Measurements from ENCODE around the gene FAN1. TPM values are rescaled to one million over a fixed set of nuclear protein-coding genes. Genes with fewer than 3 reads are reported as not detected.
A peak's percentile ranks its signal among the peaks of the same experiment; 100 is the strongest.

FAN1 gene
- total and polyA plus RNA-seq, 2 of the 13 experiments (the other 11 are each of a cell fraction or from before 2014, with no cell fraction given), result 10.8 to 20.1 TPM

GRCh38 chr15:30903497-30904187, at the start of gene FAN1 (continued):
- peak; percentile 65; the same call in 1 of the 2 replicates for TF ChIP-seq KDM4B (CRISPR knock-in tag; IDR thresholded peaks at IDR 0.05)
- peak; percentile 91 for TF ChIP-seq RFXAP (CRISPR knock-in tag; IDR thresholded peaks at IDR 0.05; ENCODE audit: borderline replicate concordance)
- peak; percentile 85; the same call in 1 of the 2 replicates for TF ChIP-seq ZNF225 (CRISPR knock-in tag; IDR thresholded peaks at IDR 0.05)
- peak; percentile 53; the same call in 1 of the 2 replicates for TF ChIP-seq FOXJ3 (CRISPR knock-in tag; IDR thresholded peaks at IDR 0.05; ENCODE audit: borderline replicate concordance)
- TF ChIP-seq ZBTB8A (CRISPR knock-in tag; IDR thresholded peaks at IDR 0.05; ENCODE audit: borderline replicate concordance, low read depth), result 0 out of 2 replicates have a peak, but pooled peaks have one; percentile 28
- TF ChIP-seq ZMYM2 (CRISPR knock-in tag; IDR thresholded peaks at IDR 0.05), result peak; percentile 49; the same call in 1 of the 2 replicates
- no peak for TF ChIP-seq JDP2 (CRISPR knock-in tag; IDR thresholded peaks at IDR 0.05; ENCODE audit: borderline replicate concordance)
- TF ChIP-seq HOXD1 (CRISPR knock-in tag; IDR thresholded peaks at IDR 0.05), result peak; percentile 86
- no peak for TF ChIP-seq NKX3-1 (CRISPR knock-in tag; IDR thresholded peaks at IDR 0.05)
- TF ChIP-seq, protein P1, sequence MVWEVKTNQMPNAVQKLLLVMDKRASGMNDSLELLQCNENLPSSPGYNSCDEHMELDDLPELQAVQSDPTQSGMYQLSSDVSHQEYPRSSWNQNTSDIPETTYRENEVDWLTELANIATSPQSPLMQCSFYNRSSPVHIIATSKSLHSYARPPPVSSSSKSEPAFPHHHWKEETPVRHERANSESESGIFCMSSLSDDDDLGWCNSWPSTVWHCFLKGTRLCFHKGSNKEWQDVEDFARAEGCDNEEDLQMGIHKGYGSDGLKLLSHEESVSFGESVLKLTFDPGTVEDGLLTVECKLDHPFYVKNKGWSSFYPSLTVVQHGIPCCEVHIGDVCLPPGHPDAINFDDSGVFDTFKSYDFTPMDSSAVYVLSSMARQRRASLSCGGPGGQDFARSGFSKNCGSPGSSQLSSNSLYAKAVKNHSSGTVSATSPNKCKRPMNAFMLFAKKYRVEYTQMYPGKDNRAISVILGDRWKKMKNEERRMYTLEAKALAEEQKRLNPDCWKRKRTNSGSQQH (CRISPR knock-in tag; IDR thresholded peaks at IDR 0.05; ENCODE audit: low read depth), result peak; percentile 85
- TF ChIP-seq, protein P2, sequence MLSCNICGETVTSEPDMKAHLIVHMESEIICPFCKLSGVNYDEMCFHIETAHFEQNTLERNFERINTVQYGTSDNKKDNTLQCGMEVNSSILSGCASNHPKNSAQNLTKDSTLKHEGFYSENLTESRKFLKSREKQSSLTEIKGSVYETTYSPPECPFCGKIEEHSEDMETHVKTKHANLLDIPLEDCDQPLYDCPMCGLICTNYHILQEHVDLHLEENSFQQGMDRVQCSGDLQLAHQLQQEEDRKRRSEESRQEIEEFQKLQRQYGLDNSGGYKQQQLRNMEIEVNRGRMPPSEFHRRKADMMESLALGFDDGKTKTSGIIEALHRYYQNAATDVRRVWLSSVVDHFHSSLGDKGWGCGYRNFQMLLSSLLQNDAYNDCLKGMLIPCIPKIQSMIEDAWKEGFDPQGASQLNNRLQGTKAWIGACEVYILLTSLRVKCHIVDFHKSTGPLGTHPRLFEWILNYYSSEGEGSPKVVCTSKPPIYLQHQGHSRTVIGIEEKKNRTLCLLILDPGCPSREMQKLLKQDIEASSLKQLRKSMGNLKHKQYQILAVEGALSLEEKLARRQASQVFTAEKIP (CRISPR knock-in tag; IDR thresholded peaks at IDR 0.05; ENCODE audit: borderline replicate concordance), result no peak
- no peak for TF ChIP-seq ATAD3A (CRISPR knock-in tag; IDR thresholded peaks at IDR 0.05)
- 0 out of 2 replicates have a peak, but pooled peaks have one; percentile 74 for TF ChIP-seq BRCA1 (CRISPR knock-in tag; IDR thresholded peaks at IDR 0.05)
- 0 out of 2 replicates have a peak, but pooled peaks have one; percentile 37 for TF ChIP-seq ZNF614 (CRISPR knock-in tag; IDR thresholded peaks at IDR 0.05; ENCODE audit: borderline replicate concordance)
- TF ChIP-seq PRDM4 (CRISPR knock-in tag; IDR thresholded peaks at IDR 0.05; ENCODE audit: borderline replicate concordance), result no peak
- TF ChIP-seq WIZ (CRISPR knock-in tag; IDR thresholded peaks at IDR 0.05), result peak; percentile 79; the same call in 1 of the 2 replicates
- no peak for TF ChIP-seq U2AF1 (optimal IDR thresholded peaks at IDR 0.05; ENCODE audit: low read depth, low read length)
- TF ChIP-seq FOXO1 (CRISPR knock-in tag; IDR thresholded peaks at IDR 0.05), result no peak; the same call in 1 of the 2 replicates
- no peak for TF ChIP-seq RBAK (CRISPR knock-in tag; IDR thresholded peaks at IDR 0.05)
- TF ChIP-seq ZNF331 (CRISPR knock-in tag; IDR thresholded peaks at IDR 0.05), result peak; percentile 94
- peak; percentile 87 for TF ChIP-seq ZFP37 (CRISPR knock-in tag; IDR thresholded peaks at IDR 0.05; ENCODE audit: borderline replicate concordance)
- no peak for TF ChIP-seq CEBPG (CRISPR knock-in tag; IDR thresholded peaks at IDR 0.05)
- TF ChIP-seq ZNF562 (CRISPR knock-in tag; IDR thresholded peaks at IDR 0.05; ENCODE audit: borderline replicate concordance), result no peak
- TF ChIP-seq ZNF709 (CRISPR knock-in tag; IDR thresholded peaks at IDR 0.05), result peak; percentile 85
- TF ChIP-seq ZMAT5 (CRISPR knock-in tag; IDR thresholded peaks at IDR 0.05; ENCODE audit: borderline replicate concordance, low read depth), result no peak
- TF ChIP-seq ZNF205 (CRISPR knock-in tag; IDR thresholded peaks at IDR 0.05), result peak; percentile 86; the same call in 1 of the 2 replicates
